Subcutaneous abdominal adipose tissue (tissue), 5 donors: ENCODE results near the gene PIGZ.

ENCODE experiments used
- H3K27ac ChIP-seq: one replicate; pipeline ENCODE4 v1.7.0; 2013; ENCODE audit warnings: low read depth, mild to moderate bottlenecking, inconsistent platforms, low read length, moderate library complexity
- H3K27me3 ChIP-seq, 5 donors: one replicate each; pipeline ENCODE4 v1.7.0; 2013; ENCODE audit warnings: low read length in 5 of 5, inconsistent platforms in 1 of 5; ENCODE audit not compliant: control insufficient read depth in 5 of 5, insufficient read depth in 4 of 5
- H3K36me3 ChIP-seq, 5 donors: one replicate each; pipeline ENCODE4 v1.7.0; 2013; ENCODE audit warnings: low read length in 5 of 5; ENCODE audit not compliant: control insufficient read depth in 5 of 5, insufficient read depth in 5 of 5
- H3K4me1 ChIP-seq, 5 donors: one replicate each; pipeline ENCODE4 v1.7.0; 2013; ENCODE audit warnings: low read length in 5 of 5, mild to moderate bottlenecking in 3 of 5, moderate library complexity in 1 of 5; ENCODE audit not compliant: control insufficient read depth in 5 of 5, insufficient read depth in 5 of 5
- H3K4me3 ChIP-seq, 5 donors: one replicate each; pipeline ENCODE4 v1.7.0; 2013; ENCODE audit warnings: low read length in 5 of 5, low read depth in 1 of 5
- H3K9ac ChIP-seq, 5 donors: one replicate each; pipeline ENCODE4 v1.7.0; 2013; ENCODE audit warnings: low read length in 5 of 5, mild to moderate bottlenecking in 4 of 5, moderate library complexity in 3 of 5
- H3K9me3 ChIP-seq, 5 donors: one replicate each; pipeline ENCODE4 v1.7.0; 2013; ENCODE audit warnings: low read length in 5 of 5; ENCODE audit not compliant: control insufficient read depth in 5 of 5
- donor health status: healthy.
- donor health status: healthy.
- donor health status: healthy.
- donor health status: healthy.
- donor health status: healthy.

Gene PIGZ

DNA sequence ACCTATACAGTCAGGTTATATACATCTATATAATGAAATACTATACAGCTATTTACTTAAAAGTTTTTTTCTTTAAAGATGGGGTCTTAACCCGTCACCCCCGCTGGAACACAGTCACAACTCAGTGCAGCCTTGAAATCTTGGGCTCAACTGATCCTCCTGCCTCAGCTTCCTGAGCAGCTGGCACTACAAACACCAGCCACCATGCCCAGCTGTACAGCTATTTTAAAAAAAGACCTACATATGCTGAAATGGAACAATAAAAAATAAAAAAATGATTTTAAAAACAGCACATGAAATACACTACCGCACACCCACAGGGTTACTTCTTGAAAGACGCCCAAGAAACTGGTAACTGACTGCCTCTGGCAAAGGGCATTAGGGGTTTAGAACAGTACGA, 30.1 kb downstream of the PIGZ start:
- Histone ChIP-seq H3K27me3 (no peaks in the 10 kb centered on the region), H3K36me3 (peaks cover 37 to 62% (median 50%) of the 10 kb centered on the region in 5 donors), H3K9me3 (no peaks in the 10 kb centered on the region), H3K4me3 (no peak overlapping the region), H3K27ac (no peak overlapping the region), H3K4me1 (peaks cover 6 to 30% (median 23%) of the 10 kb centered on the region in 5 donors), H3K9ac (no peak overlapping the region)

- peaks cover 37 to 67% (median 52%) of the 10 kb centered on the region in 5 donors for H3K36me3 ChIP-seq
Observed at GRCh38 chr3:196938124-196938523, 30.5 kb downstream of the PIGZ start.

GRCh38 chr3:196936288-196936687, 32.3 kb downstream of the PIGZ start:
- Histone ChIP-seq H3K9ac (no peak overlapping the region), H3K27ac (no peak overlapping the region), H3K36me3 (peaks cover 50 to 84% (median 63%) of the 10 kb centered on the region in 5 donors), H3K27me3 (no peaks in the 10 kb centered on the region), H3K9me3 (no peaks in the 10 kb centered on the region), H3K4me1 (peaks cover 0 to 15% (median 11%) of the 10 kb centered on the region in 5 donors), H3K4me3 (no peak overlapping the region)

More at GRCh38 chr3:196938124-196938523, 30.5 kb downstream of the PIGZ start:
- Histone ChIP-seq H3K4me1 (peaks cover 1 to 25% (median 18%) of the 10 kb centered on the region in 5 donors), H3K9ac (no peak overlapping the region), H3K9me3 (no peaks in the 10 kb centered on the region), H3K4me3 (no peak overlapping the region), H3K27ac (no peak overlapping the region), H3K27me3 (no peaks in the 10 kb centered on the region)

DNA sequence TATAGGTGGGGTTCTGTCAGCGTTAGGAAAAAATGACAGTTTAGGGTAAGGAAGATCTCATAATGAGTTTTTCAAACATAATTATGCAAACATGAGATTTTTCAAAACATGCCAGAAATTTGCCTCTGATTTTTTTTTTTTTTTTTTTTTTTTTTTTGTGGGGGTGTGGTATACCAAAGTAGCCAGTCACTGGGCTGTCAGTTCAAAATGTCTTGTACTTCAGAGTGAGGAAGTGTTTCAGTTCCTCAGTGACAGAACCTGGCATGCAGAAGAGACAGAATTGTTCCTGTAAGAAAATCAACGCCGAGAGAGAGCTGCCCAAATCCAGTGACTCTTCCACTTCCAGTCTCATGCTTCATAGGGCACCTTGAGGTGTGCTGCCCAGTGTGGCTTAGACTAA, 36.0 kb downstream of the PIGZ start:
- no peak overlapping the region for H3K4me3 ChIP-seq
- peaks cover 0 to 7% (median 4%) of the 10 kb centered on the region in 5 donors for H3K4me1 ChIP-seq
- H3K9me3 ChIP-seq = no peaks in the 10 kb centered on the region
- H3K27me3 ChIP-seq = no peaks in the 10 kb centered on the region
- no peak overlapping the region for H3K9ac ChIP-seq
- no peak overlapping the region for H3K27ac ChIP-seq
- H3K36me3 ChIP-seq = peaks cover 59 to 96% (median 81%) of the 10 kb centered on the region in 5 donors

GRCh38 chr3:196931828-196932587, 36.6 kb downstream of the PIGZ start:
- H3K4me1 ChIP-seq = peaks cover 0 to 7% (median 4%) of the 10 kb centered on the region in 5 donors
- no peaks in the 10 kb centered on the region for H3K9me3 ChIP-seq
- no peaks in the 10 kb centered on the region for H3K27me3 ChIP-seq
- peaks cover 56 to 94% (median 75%) of the 10 kb centered on the region in 5 donors for H3K36me3 ChIP-seq
- no peak overlapping the region for H3K27ac ChIP-seq
- no peak overlapping the region for H3K4me3 ChIP-seq
- no peak overlapping the region for H3K9ac ChIP-seq

- H3K4me3 ChIP-seq = no peak overlapping the region
- no peaks in the 10 kb centered on the region for H3K9me3 ChIP-seq
- H3K36me3 ChIP-seq = peaks cover 49 to 86% (median 66%) of the 10 kb centered on the region in 5 donors
- no peak overlapping the region for H3K9ac ChIP-seq
- no peak overlapping the region for H3K27ac ChIP-seq
- H3K4me1 ChIP-seq = peaks cover 0 to 7% (median 4%) of the 10 kb centered on the region in 5 donors
- no peaks in the 10 kb centered on the region for H3K27me3 ChIP-seq
Observed at GRCh38 chr3:196931157-196931556, 37.5 kb downstream of the PIGZ start.

- Histone ChIP-seq H3K9me3 (no peaks in the 10 kb centered on the region), H3K4me1 (no peaks in the 10 kb centered on the region), H3K27ac (no peak overlapping the region), H3K36me3 (peaks cover 33 to 64% (median 40%) of the 10 kb centered on the region in 5 donors), H3K9ac (no peak overlapping the region), H3K27me3 (no peaks in the 10 kb centered on the region), H3K4me3 (no peak overlapping the region)
Observed at GRCh38 chr3:196927571-196928453, 40.8 kb downstream of the PIGZ start.

GRCh38 chr3:196920733-196921132, 47.9 kb downstream of the PIGZ start:
- H3K36me3 ChIP-seq = peaks cover 6 to 20% (median 10%) of the 10 kb centered on the region in 5 donors
- H3K27me3 ChIP-seq = no peaks in the 10 kb centered on the region
- no peak overlapping the region for H3K4me3 ChIP-seq
- no peaks in the 10 kb centered on the region for H3K9me3 ChIP-seq
- H3K27ac ChIP-seq = no peak overlapping the region
- H3K4me1 ChIP-seq = no peaks in the 10 kb centered on the region
- peak overlapping the region in 1 of 5 donors; percentile 4 for H3K9ac ChIP-seq

DNA sequence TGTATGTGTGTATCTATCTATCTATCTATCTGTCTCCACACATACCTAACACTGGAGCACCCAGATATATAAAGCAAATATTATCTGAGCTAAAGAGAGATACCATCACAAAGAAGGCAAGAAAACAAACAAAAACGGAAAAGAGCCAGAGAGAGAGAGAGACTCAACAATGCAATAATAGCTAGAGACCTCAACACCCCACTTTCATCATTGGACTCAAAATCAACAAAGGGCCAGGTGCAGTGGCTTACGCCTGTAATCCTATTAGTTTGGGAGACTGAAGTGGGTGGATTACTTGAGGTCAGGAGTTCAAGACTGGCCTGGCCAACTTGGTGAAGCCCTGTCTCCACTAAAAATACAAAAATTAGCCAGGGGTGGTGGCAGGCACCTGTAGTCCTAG, 49.7 kb downstream of the PIGZ start:
- Histone ChIP-seq H3K36me3 (peaks cover 0 to 28% (median 21%) of the 10 kb centered on the region in 5 donors), H3K4me1 (no peaks in the 10 kb centered on the region), H3K4me3 (no peak overlapping the region), H3K27me3 (no peaks in the 10 kb centered on the region), H3K9ac (no peak overlapping the region), H3K9me3 (no peaks in the 10 kb centered on the region), H3K27ac (no peak overlapping the region)

DNA sequence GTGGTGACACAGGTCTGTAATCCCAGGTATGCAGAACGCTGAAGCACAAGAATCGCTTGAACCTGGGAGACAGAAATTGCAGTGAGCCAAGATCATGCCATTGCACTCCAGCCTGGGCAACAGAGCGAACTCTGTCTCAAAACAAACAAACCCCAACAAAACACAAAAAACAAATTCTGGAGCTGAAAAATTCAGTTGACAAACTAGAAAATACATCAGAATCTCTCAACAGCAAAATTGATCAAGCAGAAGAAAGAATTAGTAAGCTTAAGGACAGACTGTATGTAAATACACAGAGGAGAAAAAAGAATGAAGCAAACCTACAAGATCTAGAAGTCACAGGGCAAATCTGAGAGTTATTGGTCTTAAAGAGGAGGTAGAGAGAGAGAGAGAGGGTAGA, 51.6 kb downstream of the PIGZ start:
- Histone ChIP-seq H3K9ac (no peak overlapping the region), H3K27ac (no peak overlapping the region), H3K4me1 (no peaks in the 10 kb centered on the region), H3K9me3 (no peaks in the 10 kb centered on the region), H3K27me3 (no peaks in the 10 kb centered on the region), H3K36me3 (peaks cover 0 to 17% (median 14%) of the 10 kb centered on the region in 5 donors), H3K4me3 (no peak overlapping the region)
